Measurements from ENCODE around the gene CENPA. TPM values are rescaled to one million over a fixed set of nuclear protein-coding genes. Genes with fewer than 3 reads are reported as not detected.
A peak's percentile ranks its signal among the peaks of the same experiment; 100 is the strongest.
"Not testable (repeated sequence)": the region's sequence is repeated elsewhere in the genome, so short reads cannot be mapped to it uniquely, and the experiment has no call there.

The CENPA gene
- total RNA-seq, 6 donors from 2014 or later: 0.44 to 8.4 (median 0.86) TPM; not detected in 1

DNA sequence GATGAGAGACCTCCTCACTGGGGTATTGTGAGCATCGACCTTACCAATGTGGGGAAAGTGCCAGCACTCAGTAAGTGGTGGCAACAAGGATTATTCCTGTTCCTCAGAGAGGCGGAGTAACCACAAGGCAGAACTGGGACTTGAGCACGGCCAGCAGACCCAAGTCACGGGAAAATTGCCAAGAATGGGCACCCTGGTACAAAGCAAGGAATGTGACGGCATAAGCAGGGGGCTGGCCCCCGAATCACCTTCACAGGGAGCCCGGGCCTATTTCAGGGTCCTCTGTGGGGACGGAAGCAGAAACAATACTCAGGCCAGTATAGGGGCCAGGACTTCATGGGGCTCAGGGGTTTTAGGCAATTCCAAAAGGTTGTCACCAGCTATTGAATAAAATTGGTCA lies 25.4 kb downstream of the CENPA start:
- DNase-seq: no peak
- Histone ChIP-seq H3K27me3 (no peaks in the 10 kb centered on the region), H3K9me3 (no peaks in the 10 kb centered on the region), H3K36me3 (no peaks in the 10 kb centered on the region), H3K4me1 (no peaks in the 10 kb centered on the region), H3K27ac (no peak overlapping the region), H3K4me3 (no peak overlapping the region)
- 76 to 80% methylated on average over 8 of the region's 8 CpGs for WGBS, 2 donors
- TF ChIP-seq EP300 (IDR thresholded peaks at IDR 0.05) (no peak), POLR2AphosphoS5 (IDR thresholded peaks at IDR 0.05) (no peak), POLR2A (IDR thresholded peaks at IDR 0.05) (no peak)
- TF ChIP-seq, protein P1, sequence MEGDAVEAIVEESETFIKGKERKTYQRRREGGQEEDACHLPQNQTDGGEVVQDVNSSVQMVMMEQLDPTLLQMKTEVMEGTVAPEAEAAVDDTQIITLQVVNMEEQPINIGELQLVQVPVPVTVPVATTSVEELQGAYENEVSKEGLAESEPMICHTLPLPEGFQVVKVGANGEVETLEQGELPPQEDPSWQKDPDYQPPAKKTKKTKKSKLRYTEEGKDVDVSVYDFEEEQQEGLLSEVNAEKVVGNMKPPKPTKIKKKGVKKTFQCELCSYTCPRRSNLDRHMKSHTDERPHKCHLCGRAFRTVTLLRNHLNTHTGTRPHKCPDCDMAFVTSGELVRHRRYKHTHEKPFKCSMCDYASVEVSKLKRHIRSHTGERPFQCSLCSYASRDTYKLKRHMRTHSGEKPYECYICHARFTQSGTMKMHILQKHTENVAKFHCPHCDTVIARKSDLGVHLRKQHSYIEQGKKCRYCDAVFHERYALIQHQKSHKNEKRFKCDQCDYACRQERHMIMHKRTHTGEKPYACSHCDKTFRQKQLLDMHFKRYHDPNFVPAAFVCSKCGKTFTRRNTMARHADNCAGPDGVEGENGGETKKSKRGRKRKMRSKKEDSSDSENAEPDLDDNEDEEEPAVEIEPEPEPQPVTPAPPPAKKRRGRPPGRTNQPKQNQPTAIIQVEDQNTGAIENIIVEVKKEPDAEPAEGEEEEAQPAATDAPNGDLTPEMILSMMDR (IDR thresholded peaks at IDR 0.05): no peak
- ATAC-seq (ENCODE audit: low FRiP score in 2 of 2): no peak

DNA sequence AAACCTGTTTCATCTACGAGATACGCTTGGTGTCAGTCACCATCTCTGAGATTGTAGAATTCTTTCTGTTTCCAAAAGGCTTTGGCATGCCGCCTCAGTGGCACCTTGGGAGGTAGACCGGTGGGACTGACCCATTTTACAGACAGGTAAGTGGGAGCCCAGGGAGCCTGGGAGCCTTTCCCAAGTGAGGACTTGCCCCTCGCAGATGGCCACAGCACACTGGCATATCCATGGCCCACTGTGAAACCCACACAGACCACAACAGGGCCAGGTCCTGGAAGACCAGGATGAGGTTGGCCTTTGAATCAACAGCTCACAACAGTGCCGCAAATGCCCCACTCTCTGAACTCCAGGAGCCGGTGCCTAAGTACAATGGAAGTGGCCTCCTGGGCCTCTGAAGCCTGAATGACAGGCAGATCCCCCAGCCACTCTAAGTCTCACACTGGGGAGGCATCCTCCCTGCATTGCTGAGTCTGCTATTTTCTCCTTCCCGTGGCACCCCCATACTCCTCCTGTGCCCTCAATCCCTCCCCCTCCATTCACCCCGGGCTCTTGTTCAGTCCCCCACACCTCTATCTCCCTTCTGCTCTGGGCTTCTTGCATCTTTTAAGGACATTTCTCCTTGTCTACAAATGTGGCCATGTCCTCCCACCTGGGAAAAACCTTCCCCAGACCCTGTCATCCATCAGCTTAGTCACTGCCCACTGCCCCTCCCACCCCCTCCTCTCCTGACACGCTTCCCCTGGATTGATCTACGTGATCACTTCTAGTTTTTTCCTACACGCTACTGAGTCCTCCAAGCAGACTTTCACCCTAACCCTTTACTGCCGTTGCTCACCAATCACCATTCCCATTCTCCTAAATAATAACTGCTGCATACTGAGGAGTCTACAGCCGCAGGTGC lies 26.2 kb downstream of the CENPA start:
- no peaks in the 10 kb centered on the region for H3K4me1 ChIP-seq
- no peaks in the 10 kb centered on the region for H3K27me3 ChIP-seq
- no peak overlapping the region for H3K27ac ChIP-seq
- H3K36me3 ChIP-seq: no peaks in the 10 kb centered on the region
- no peak for DNase-seq
- 73 to 81% methylated on average over 11 to 14 of the region's 14 CpGs for whole genome bisulfite sequencing, 2 donors
- no peak for TF ChIP-seq POLR2AphosphoS5 (IDR thresholded peaks at IDR 0.05)
- no peak for TF ChIP-seq POLR2A (IDR thresholded peaks at IDR 0.05)
- TF ChIP-seq, protein P1 (IDR thresholded peaks at IDR 0.05): no peak
- TF ChIP-seq EP300 (IDR thresholded peaks at IDR 0.05): no peak
- no peaks in the 10 kb centered on the region for H3K9me3 ChIP-seq
- ATAC-seq (ENCODE audit: low FRiP score in 2 of 2): no peak
- H3K4me3 ChIP-seq: no peak overlapping the region

DNA sequence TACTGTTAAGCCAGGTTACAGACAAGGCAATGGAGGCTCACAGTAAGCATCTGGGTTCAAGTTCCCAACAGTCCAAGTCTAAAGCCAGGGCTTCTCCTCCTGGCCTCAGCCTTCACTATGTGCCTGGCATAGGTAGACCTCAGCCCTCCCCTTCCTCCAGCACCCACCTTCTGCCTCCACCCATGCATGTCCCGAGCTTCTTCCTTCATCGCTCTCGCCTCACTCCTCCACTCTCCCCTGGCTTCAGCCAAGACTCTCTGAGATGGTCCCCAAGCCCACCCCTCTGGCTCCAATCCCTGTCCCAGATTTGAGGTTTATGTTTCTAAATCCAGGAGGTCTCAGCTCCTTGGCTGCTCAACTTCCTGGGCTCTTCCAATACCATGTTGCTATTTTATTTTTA lies 26.9 kb downstream of the CENPA start:
- Histone ChIP-seq H3K27ac (no peak overlapping the region), H3K4me1 (no peaks in the 10 kb centered on the region), H3K4me3 (no peak overlapping the region), H3K9me3 (no peaks in the 10 kb centered on the region), H3K36me3 (no peaks in the 10 kb centered on the region), H3K27me3 (no peaks in the 10 kb centered on the region)
- peak in 1 of 2 donors; percentile 42 for ATAC-seq (ENCODE audit: low FRiP score in 2 of 2)
- no peak for DNase-seq
- 91 to 93% methylated on average over 3 of the region's 3 CpGs for WGBS, 2 donors
- TF ChIP-seq, protein P1 (IDR thresholded peaks at IDR 0.05): no peak
- TF ChIP-seq POLR2A (IDR thresholded peaks at IDR 0.05) (no peak), EP300 (IDR thresholded peaks at IDR 0.05) (no peak), POLR2AphosphoS5 (IDR thresholded peaks at IDR 0.05) (no peak)

DNA sequence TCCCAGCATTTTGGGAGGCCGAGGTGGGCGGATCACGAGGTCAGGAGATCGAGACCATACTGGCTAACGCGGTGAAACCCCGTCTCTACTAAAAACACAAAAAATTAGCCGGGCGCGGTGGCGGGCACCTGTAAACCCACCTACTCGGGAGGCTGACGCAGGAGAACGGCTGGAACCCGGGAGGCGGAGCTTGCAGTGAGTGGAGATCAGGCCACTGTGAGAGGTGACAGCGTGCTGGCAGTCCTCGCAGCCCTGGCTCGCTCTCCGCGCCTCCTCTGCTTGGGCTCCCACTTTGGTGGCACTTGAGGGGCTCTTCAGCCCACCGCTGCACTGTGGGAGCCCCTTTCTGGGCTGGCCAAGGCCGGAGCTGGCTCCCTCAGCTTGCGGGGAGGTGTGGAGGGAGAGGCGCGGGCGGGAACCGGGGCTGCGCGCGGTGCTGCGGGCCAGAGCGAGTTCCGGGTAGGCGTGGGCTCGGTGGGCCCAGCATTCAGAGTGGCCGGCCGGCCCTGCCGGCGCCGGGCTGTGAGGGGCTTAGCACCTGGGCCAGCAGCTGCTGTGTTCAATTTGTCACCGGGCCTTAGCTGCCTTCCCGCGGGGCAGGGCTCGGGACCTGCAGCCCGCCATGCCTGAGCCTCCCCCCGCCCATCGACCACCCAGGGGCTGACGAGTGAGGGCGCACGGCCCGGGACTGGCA lies 28.4 kb downstream of the CENPA start:
- ATAC-seq (ENCODE audit: low FRiP score in 2 of 2); H3K27me3 ChIP-seq: not testable (repeated sequence)

DNA sequence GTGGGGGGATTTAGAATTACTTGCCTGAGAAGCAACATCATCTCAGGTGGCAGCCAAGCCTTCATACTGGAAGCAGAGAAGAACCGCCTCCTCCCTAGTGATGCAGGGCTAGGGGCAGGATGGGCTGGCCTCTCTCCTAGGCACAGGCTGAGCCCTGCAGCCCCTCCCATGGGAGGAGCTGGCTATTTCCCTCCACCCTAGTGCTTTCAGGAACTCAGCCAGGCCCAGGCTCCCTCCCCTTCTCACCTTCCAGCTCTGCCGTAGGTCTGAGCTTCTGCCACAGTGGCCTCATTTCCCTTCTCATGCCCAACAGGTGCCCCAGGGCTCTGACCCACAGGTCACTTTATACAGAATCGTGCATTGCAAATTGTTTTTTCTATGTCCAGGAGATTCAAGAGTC lies 31.0 kb downstream of the CENPA start:
- no peak overlapping the region for H3K4me3 ChIP-seq
- H3K27ac ChIP-seq: no peak overlapping the region
- TF ChIP-seq, protein P1 (IDR thresholded peaks at IDR 0.05): no peak
- no peak for TF ChIP-seq EP300 (IDR thresholded peaks at IDR 0.05)
- no peak for TF ChIP-seq POLR2AphosphoS5 (IDR thresholded peaks at IDR 0.05)
- no peak for TF ChIP-seq POLR2A (IDR thresholded peaks at IDR 0.05)
- no peaks in the 10 kb centered on the region for H3K4me1 ChIP-seq
- ATAC-seq (ENCODE audit: low FRiP score in 2 of 2): no peak
- WGBS, 2 donors: 39 to 59% methylated on average over 3 of the region's 3 CpGs
- no peaks in the 10 kb centered on the region for H3K27me3 ChIP-seq
- peak in 1 of 2 donors; percentile 21 for DNase-seq
- no peaks in the 10 kb centered on the region for H3K36me3 ChIP-seq
- H3K9me3 ChIP-seq: no peaks in the 10 kb centered on the region

More for the DNA sequence above, 28.4 kb downstream of the CENPA start:
- H3K36me3 ChIP-seq, H3K4me1 ChIP-seq, H3K27ac ChIP-seq, H3K4me3 ChIP-seq, H3K9me3 ChIP-seq: not testable (repeated sequence)
- peak in 1 of 2 donors; percentile 66 for DNase-seq
- WGBS, 2 donors: 89 to 90% methylated on average over 40 to 47 of the region's 52 CpGs
